ENCODE measurements around the gene EGFL8.

GRCh38 chr6:32183483-32184083 is 19.2 kb downstream of the EGFL8 start:
- TF ChIP-seq POLR2A (IDR thresholded peaks at IDR 0.05) (no peak), CTCF (IDR thresholded peaks at IDR 0.05) (no peak)
